ENCODE measurements around the gene LIMS1.
A peak's percentile ranks its signal among the peaks of the same experiment; 100 is the strongest.
"Not testable (repeated sequence)": the region's sequence is repeated elsewhere in the genome, so short reads cannot be mapped to it uniquely, and the experiment has no call there.

LIMS1 gene

GRCh38 chr2:108533832-108534583 lies at the start of gene LIMS1:
Gene LIMS1 (plus strand): TSS chr2:108534470. CDS start chr2:108534563, 93 bp downstream.
- peak; percentile 93 for DNase-seq

GRCh38 chr2:108485253-108485652 lies 49.0 kb upstream of the LIMS1 start:
- DNase-seq, result no peak

GRCh38 chr2:108490506-108491122 lies 43.7 kb upstream of the LIMS1 start:
- no peak for DNase-seq

GRCh38 chr2:108491848-108492247 lies 42.4 kb upstream of the LIMS1 start:
- no peak for DNase-seq

- no peak for DNase-seq
Measured at GRCh38 chr2:108492364-108492763, 41.9 kb upstream of the LIMS1 start.

GRCh38 chr2:108496167-108496566 lies 38.1 kb upstream of the LIMS1 start:
- DNase-seq, result not testable (repeated sequence)

GRCh38 chr2:108507620-108508019 lies 26.6 kb upstream of the LIMS1 start:
- not testable (repeated sequence) for DNase-seq

- DNase-seq, result not testable (repeated sequence)
Measured at GRCh38 chr2:108512431-108512830, 21.8 kb upstream of the LIMS1 start.

GRCh38 chr2:108514478-108514877 lies 19.8 kb upstream of the LIMS1 start:
- DNase-seq, result not testable (repeated sequence)

GRCh38 chr2:108524688-108525087 lies 9.6 kb upstream of the LIMS1 start:
- DNase-seq, result not testable (repeated sequence)

GRCh38 chr2:108525258-108525657 lies 9.0 kb upstream of the LIMS1 start:
- not testable (repeated sequence) for DNase-seq

- DNase-seq, result peak; percentile 63
Measured at GRCh38 chr2:108531674-108532055, 2.6 kb upstream of the LIMS1 start.

GRCh38 chr2:108534584-108535356 lies 500 bp downstream of the LIMS1 start:
- DNase-seq, result peak; percentile 70

- peak; percentile 57 for DNase-seq
Measured at GRCh38 chr2:108535357-108535631, 1.0 kb downstream of the LIMS1 start.

- no peak for DNase-seq
Measured at GRCh38 chr2:108536133-108536780, 2.0 kb downstream of the LIMS1 start.

GRCh38 chr2:108536911-108537310 lies 2.6 kb downstream of the LIMS1 start:
- DNase-seq, result no peak

GRCh38 chr2:108538000-108538625 lies 3.8 kb downstream of the LIMS1 start:
- DNase-seq, result no peak

- no peak for DNase-seq
Measured at GRCh38 chr2:108541451-108541850, 7.2 kb downstream of the LIMS1 start.

- no peak for DNase-seq
Measured at GRCh38 chr2:108542071-108542470, 7.8 kb downstream of the LIMS1 start.

- no peak for DNase-seq
Measured at GRCh38 chr2:108547606-108548005, 13.3 kb downstream of the LIMS1 start.

GRCh38 chr2:108548208-108549003 lies 14.1 kb downstream of the LIMS1 start:
- DNase-seq, result no peak

GRCh38 chr2:108552566-108552965 lies 18.3 kb downstream of the LIMS1 start:
- no peak for DNase-seq
